ENCODE measurements around the gene TRIO.

DNA sequence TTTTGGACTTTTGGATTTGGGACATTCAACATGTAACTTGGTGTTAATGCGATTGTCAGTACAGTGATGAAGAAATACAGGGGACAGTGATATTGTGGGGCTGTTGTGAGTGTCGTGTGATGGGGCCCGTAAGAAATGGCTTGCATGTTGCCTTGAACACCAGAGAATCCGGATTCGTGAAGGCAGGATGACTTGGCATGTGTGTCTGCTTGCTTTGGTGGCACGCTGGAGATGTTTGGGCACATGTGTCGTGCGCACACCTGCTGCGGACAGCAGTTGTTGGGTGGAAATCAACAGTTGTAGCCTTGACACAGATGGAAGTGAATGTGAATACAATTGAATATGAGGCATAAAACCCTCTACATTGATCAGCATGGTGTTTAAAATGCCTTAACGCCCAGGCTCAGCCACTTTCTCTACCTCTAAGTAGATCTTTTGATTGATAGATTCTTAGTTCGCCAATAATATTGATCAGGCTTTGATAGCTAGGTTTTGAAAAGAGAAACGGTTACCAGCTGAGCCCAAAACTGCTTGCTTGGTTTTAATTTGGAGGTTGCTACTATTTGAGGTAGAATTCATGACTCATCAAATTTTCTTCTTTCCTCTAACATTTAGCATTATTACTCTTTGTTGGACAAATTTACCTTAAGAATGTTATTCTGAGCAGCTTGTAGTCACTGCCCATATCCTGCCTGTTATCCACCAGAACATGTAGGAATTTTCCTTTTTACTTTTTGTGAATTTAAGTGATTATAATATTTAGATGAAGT, 94.4 kb downstream of the TRIO start:
- TF ChIP-seq, protein P1, sequence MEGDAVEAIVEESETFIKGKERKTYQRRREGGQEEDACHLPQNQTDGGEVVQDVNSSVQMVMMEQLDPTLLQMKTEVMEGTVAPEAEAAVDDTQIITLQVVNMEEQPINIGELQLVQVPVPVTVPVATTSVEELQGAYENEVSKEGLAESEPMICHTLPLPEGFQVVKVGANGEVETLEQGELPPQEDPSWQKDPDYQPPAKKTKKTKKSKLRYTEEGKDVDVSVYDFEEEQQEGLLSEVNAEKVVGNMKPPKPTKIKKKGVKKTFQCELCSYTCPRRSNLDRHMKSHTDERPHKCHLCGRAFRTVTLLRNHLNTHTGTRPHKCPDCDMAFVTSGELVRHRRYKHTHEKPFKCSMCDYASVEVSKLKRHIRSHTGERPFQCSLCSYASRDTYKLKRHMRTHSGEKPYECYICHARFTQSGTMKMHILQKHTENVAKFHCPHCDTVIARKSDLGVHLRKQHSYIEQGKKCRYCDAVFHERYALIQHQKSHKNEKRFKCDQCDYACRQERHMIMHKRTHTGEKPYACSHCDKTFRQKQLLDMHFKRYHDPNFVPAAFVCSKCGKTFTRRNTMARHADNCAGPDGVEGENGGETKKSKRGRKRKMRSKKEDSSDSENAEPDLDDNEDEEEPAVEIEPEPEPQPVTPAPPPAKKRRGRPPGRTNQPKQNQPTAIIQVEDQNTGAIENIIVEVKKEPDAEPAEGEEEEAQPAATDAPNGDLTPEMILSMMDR (tag by site-specific recombination; IDR thresholded peaks at IDR 0.05): no peak
- TF ChIP-seq ZNF311 (tag by site-specific recombination; IDR thresholded peaks at IDR 0.05; ENCODE audit: borderline replicate concordance) (no peak), ZNF76 (tag by site-specific recombination; IDR thresholded peaks at IDR 0.05; ENCODE audit: borderline replicate concordance, low read depth) (no peak), KLF16 (tag by site-specific recombination; IDR thresholded peaks at IDR 0.05) (no peak), GFI1B (tag by site-specific recombination; IDR thresholded peaks at IDR 0.05) (no peak), BCL6B (tag by site-specific recombination; IDR thresholded peaks at IDR 0.05) (no peak)
